HG03442 (cell line): Measurements from ENCODE around the gene PTGDR.

Experiments used
- ATAC-seq: cut with Tn5 transposase; IDR thresholded peaks from one replicate; pipeline ENCODE4 v1.9.1; 2021; ENCODE audit warnings: mild to moderate bottlenecking, moderate library complexity; ENCODE audit not compliant: unreplicated experiment

Gene PTGDR

GRCh38 chr14:52307376-52307775, 39.9 kb downstream of the PTGDR start:
- no peak for ATAC-seq

GRCh38 chr14:52307905-52308304, 40.4 kb downstream of the PTGDR start:
- ATAC-seq = no peak

- no peak for ATAC-seq
These were observed 43.0 kb downstream of the PTGDR start for GRCh38 chr14:52310541-52310940.

- ATAC-seq = no peak
These were observed 45.4 kb downstream of the PTGDR start for GRCh38 chr14:52312931-52313355.

GRCh38 chr14:52313462-52313861, 46.0 kb downstream of the PTGDR start:
- no peak for ATAC-seq

- peak; percentile 39 for ATAC-seq
These were observed 46.6 kb downstream of the PTGDR start, which contains the start of gene PTGER2 for GRCh38 chr14:52313903-52314594. PTGER2 (plus strand) TSS chr14:52314312; CDS start chr14:52314549, 237 bp downstream.

GRCh38 chr14:52314595-52315354, 47.3 kb downstream of the PTGDR start:
- peak; percentile 15 for ATAC-seq

- ATAC-seq = no peak
These were observed 47.8 kb downstream of the PTGDR start for GRCh38 chr14:52315355-52315718.

GRCh38 chr14:52318062-52318461, 50.6 kb downstream of the PTGDR start:
- ATAC-seq = no peak

- ATAC-seq = no peak
These were observed 51.5 kb downstream of the PTGDR start for GRCh38 chr14:52318826-52319645.

- no peak for ATAC-seq
These were observed 52.4 kb downstream of the PTGDR start for GRCh38 chr14:52319919-52320318.

GRCh38 chr14:52325126-52325525, 57.6 kb downstream of the PTGDR start:
- ATAC-seq = peak; percentile 90

GRCh38 chr14:52325630-52326029, 58.1 kb downstream of the PTGDR start:
- no peak for ATAC-seq
